Peyer's patch (tissue), 4 donors: ENCODE results near the gene PASK.

Source experiments
- POLR2A ChIP-seq, 2 donors: fragments of 450-650 bp; IDR thresholded peaks; one replicate each; pipeline ENCODE4 v1.5.1; 2017; ENCODE audit warnings: antibody characterized with exemption in 2 of 2, mild to moderate bottlenecking in 2 of 2, moderate library complexity in 2 of 2
- TF ChIP-seq, protein P1 (sequence below), 6 experiments: fragments of 450-650 bp in 4 of 6; fragments of 200-600 bp in 2 of 6; sonication (generic) in 1 of 6; IDR thresholded peaks; one replicate each; pipeline ENCODE4 v1.5.1; 2017 to 2019; ENCODE audit warnings: antibody characterized with exemption in 6 of 6, mild to moderate bottlenecking in 3 of 6, moderate library complexity in 1 of 6

DNA sequence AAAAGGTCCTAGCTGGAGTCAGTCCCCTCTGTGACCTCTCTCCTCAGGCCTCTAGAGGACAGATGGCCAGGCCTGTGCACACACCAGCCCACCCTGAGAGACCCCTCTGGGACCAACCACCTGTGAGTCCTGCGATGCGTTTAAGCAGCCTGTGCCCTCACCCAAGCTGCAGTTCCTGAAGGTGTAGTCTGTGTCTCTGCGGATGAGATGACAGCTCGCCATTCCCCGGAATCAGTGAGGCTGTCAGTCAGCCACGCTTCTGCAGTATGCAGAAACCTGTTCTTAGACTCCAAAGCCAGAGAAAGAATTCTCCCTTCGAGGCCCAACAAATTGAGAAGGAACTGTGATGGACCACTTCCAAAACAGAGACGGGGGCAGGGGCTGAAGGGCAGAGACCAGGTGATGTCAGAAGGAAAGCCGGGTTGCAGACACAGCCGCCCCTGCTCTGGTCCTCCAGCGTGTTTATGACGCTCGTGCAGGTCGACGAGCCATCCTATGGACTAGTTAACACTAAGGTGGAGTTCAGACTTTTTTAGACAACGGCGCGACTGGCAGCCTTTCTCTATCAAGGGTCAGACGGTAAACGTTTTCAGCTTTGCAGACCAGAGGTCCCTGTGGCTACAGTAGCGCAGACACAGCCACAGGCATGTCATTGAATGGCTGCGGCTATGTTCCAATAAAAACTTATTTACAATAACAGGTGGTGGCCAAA is 57.4 kb downstream of the PASK start:
- TF ChIP-seq, protein P1, sequence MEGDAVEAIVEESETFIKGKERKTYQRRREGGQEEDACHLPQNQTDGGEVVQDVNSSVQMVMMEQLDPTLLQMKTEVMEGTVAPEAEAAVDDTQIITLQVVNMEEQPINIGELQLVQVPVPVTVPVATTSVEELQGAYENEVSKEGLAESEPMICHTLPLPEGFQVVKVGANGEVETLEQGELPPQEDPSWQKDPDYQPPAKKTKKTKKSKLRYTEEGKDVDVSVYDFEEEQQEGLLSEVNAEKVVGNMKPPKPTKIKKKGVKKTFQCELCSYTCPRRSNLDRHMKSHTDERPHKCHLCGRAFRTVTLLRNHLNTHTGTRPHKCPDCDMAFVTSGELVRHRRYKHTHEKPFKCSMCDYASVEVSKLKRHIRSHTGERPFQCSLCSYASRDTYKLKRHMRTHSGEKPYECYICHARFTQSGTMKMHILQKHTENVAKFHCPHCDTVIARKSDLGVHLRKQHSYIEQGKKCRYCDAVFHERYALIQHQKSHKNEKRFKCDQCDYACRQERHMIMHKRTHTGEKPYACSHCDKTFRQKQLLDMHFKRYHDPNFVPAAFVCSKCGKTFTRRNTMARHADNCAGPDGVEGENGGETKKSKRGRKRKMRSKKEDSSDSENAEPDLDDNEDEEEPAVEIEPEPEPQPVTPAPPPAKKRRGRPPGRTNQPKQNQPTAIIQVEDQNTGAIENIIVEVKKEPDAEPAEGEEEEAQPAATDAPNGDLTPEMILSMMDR (IDR thresholded peaks at IDR 0.05) = no peak
- TF ChIP-seq POLR2A (IDR thresholded peaks at IDR 0.05) = no peak
